HepG2 (cell line): ENCODE results near the gene FXYD4. TPM values are rescaled to one million over a fixed set of nuclear protein-coding genes. Genes with fewer than 3 reads are reported as not detected.

Source experiments
- ARNTL ChIP-seq: sonication (generic); formaldehyde crosslinking; IDR thresholded peaks from 2 replicates; pipeline ENCODE4 v1.4.0; 2020; ENCODE audit warnings: mild to moderate bottlenecking, missing genetic modification reagents
- CBX5 ChIP-seq: sonication (generic); formaldehyde crosslinking; IDR thresholded peaks from 2 replicates; pipeline ENCODE4 v1.4.0; 2020; ENCODE audit warnings: missing genetic modification reagents, borderline replicate concordance
- CERS6 ChIP-seq: sonication (generic); formaldehyde crosslinking; IDR thresholded peaks from 2 replicates; pipeline ENCODE4 v1.5.0; 2020; ENCODE audit warnings: missing genetic modification reagents
- ELF3 ChIP-seq: IDR thresholded peaks from 2 replicates; pipeline ENCODE4 v1.6.1; 2016; ENCODE audit warnings: missing genetic modification reagents, missing compliant biosample characterization
- GATAD2A ChIP-seq: IDR thresholded peaks from 2 replicates; pipeline ENCODE4 v1.6.1; 2016
- HMGXB3 ChIP-seq: sonication (generic); formaldehyde crosslinking; IDR thresholded peaks from 2 replicates; pipeline ENCODE4 v1.4.0; 2020; ENCODE audit warnings: missing genetic modification reagents, borderline replicate concordance
- IKZF4 ChIP-seq: sonication (generic); formaldehyde crosslinking; IDR thresholded peaks from 2 replicates; pipeline ENCODE4 v1.5.1; 2020; ENCODE audit warnings: borderline replicate concordance, mild to moderate bottlenecking, low read depth, missing genetic modification reagents; ENCODE audit errors: not compliant biosample characterization
- PAXIP1 ChIP-seq: sonication (generic); formaldehyde crosslinking; conservative IDR thresholded peaks from 2 replicates; pipeline ENCODE4 v1.4.0; 2020; ENCODE audit warnings: mild to moderate bottlenecking, missing genetic modification reagents, moderate library complexity
- PHF5A ChIP-seq: IDR thresholded peaks from one replicate; pipeline ENCODE4 v1.6.1; 2018; ENCODE audit warnings: low read depth, missing genetic modification reagents; ENCODE audit not compliant: unreplicated experiment
- SRY ChIP-seq: sonication (generic); formaldehyde crosslinking; IDR thresholded peaks from 2 replicates; pipeline ENCODE4 v1.8.0; 2022; ENCODE audit warnings: mild to moderate bottlenecking, missing genetic modification reagents
- YEATS2 ChIP-seq: sonication (generic); formaldehyde crosslinking; IDR thresholded peaks from 2 replicates; pipeline ENCODE4 v1.4.0; 2020; ENCODE audit warnings: missing genetic modification reagents, borderline replicate concordance
- ZFAT ChIP-seq: sonication (generic); formaldehyde crosslinking; conservative IDR thresholded peaks from 2 replicates; pipeline ENCODE4 v1.8.1; 2023; ENCODE audit warnings: missing genetic modification reagents, inconsistent platforms
- ZFY ChIP-seq: sonication (generic); formaldehyde crosslinking; IDR thresholded peaks from 2 replicates; pipeline ENCODE4 v1.4.0; 2020; ENCODE audit warnings: missing genetic modification reagents
- ZNF235 ChIP-seq: sonication (generic); formaldehyde crosslinking; IDR thresholded peaks from 2 replicates; pipeline ENCODE4 v1.8.1; 2023; ENCODE audit warnings: mild to moderate bottlenecking, missing genetic modification reagents, borderline replicate concordance
- ZNF331 ChIP-seq: sonication (generic); formaldehyde crosslinking; IDR thresholded peaks from 2 replicates; pipeline ENCODE4 v1.4.0; 2020; ENCODE audit warnings: missing genetic modification reagents
- ZNF432 ChIP-seq: sonication (generic); formaldehyde crosslinking; IDR thresholded peaks from 2 replicates; pipeline ENCODE4 v1.5.0; 2020; ENCODE audit warnings: missing genetic modification reagents, mild to moderate bottlenecking, borderline replicate concordance
- polyA plus RNA-seq, 8 experiments: library from polyadenylated mRNA; depleted of rRNA in 3 of 8; stranded (reverse) in 7 of 8; unstranded in 1 of 8; fragments of >200 nt; fragmentation: Illumina TruSeq in 4 of 8; extraction: Trizol in 4 of 8; gene quantifications; 2 replicates each; pipeline versions ENCODE4 v1.2.1 to v1.2.3, GENCODE V29; 2011 to 2016; ENCODE audit warnings: low read depth in 4 of 8, missing spikeins in 1 of 8, mixed read lengths in 1 of 8; ENCODE audit not compliant: insufficient read depth in 1 of 8
- total RNA-seq, 5 experiments: library from RNA; depleted of rRNA; stranded (reverse); fragments of >200 nt; fragmentation: Illumina TruSeq; extraction: Trizol; gene quantifications; 2 replicates each; pipeline ENCODE4 v1.2.3, GENCODE V29; 2016; ENCODE audit warnings: low read depth in 1 of 5
- TF ChIP-seq, protein P1 (sequence below): sonication (generic); formaldehyde crosslinking; IDR thresholded peaks from 2 replicates; pipeline ENCODE4 v1.8.1; 2023; ENCODE audit warnings: mild to moderate bottlenecking, missing genetic modification reagents

Gene FXYD4
- total and polyA plus RNA-seq, 2 of the 13 experiments (the other 11 are each of a cell fraction or from before 2014, with no cell fraction given) = not detected

GRCh38 chr10:43417950-43418768 lies 46.7 kb downstream of the FXYD4 start (continued):
- TF ChIP-seq ZFAT (CRISPR knock-in tag) = no peak
- no peak for TF ChIP-seq ZNF432 (CRISPR knock-in tag)
- TF ChIP-seq IKZF4 (CRISPR knock-in tag) = no peak
- TF ChIP-seq ZNF235 (CRISPR knock-in tag) = no peak
- TF ChIP-seq CBX5 (CRISPR knock-in tag) = no peak
- peak; percentile 22; the same call in 1 of the 2 replicates for TF ChIP-seq YEATS2 (CRISPR knock-in tag)
- peak; percentile 70 for TF ChIP-seq GATAD2A (CRISPR knock-in tag)
- peak; percentile 66 for TF ChIP-seq ZNF331
- no peak for TF ChIP-seq SRY (CRISPR knock-in tag)
- no peak for TF ChIP-seq CERS6 (CRISPR knock-in tag)
- peak; percentile 61; the same call in 1 of the 2 replicates for TF ChIP-seq HMGXB3 (CRISPR knock-in tag)
- TF ChIP-seq, protein P1, sequence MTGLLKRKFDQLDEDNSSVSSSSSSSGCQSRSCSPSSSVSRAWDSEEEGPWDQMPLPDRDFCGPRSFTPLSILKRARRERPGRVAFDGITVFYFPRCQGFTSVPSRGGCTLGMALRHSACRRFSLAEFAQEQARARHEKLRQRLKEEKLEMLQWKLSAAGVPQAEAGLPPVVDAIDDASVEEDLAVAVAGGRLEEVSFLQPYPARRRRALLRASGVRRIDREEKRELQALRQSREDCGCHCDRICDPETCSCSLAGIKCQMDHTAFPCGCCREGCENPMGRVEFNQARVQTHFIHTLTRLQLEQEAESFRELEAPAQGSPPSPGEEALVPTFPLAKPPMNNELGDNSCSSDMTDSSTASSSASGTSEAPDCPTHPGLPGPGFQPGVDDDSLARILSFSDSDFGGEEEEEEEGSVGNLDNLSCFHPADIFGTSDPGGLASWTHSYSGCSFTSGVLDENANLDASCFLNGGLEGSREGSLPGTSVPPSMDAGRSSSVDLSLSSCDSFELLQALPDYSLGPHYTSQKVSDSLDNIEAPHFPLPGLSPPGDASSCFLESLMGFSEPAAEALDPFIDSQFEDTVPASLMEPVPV (CRISPR knock-in tag) = no peak
- no peak for TF ChIP-seq PHF5A (CRISPR knock-in tag)
- peak; percentile 82 for TF ChIP-seq ELF3 (CRISPR knock-in tag)
- peak; percentile 74; the same call in 1 of the 2 replicates for TF ChIP-seq ARNTL (CRISPR knock-in tag)
- TF ChIP-seq ZFY = no peak
- TF ChIP-seq PAXIP1 (CRISPR knock-in tag) = peak; percentile 78
